Naive B cell (primary cell): ENCODE results near the gene CLEC16A. TPM values are rescaled to one million over a fixed set of nuclear protein-coding genes. Genes with fewer than 3 reads are reported as not detected.

ENCODE experiments used
- ATAC-seq, 2 donors: fragments of 150-1000 bp; cut with Tn5 transposase; 2 replicates each; pipeline ENCODE4 v1.10.0; 2021; ENCODE audit warnings: low read depth in 2 of 2, mild to moderate bottlenecking in 2 of 2, moderate library complexity in 2 of 2
- DNase-seq: peaks from one replicate; pipeline ENCODE4 v3.0.0; 2022
- H3K27ac Mint-ChIP-seq, 6 donors: one replicate each; pipeline ENCODE4 v1.8.0; 2020 to 2022; ENCODE audit warnings: mild to moderate bottlenecking in 6 of 6, mixed read lengths in 6 of 6, moderate library complexity in 5 of 6, inconsistent platforms in 2 of 6
- H3K27me3 Mint-ChIP-seq, 3 donors: one replicate each; pipeline ENCODE4 v1.8.0; 2021 to 2022; ENCODE audit warnings: mixed read lengths in 3 of 3, mild to moderate bottlenecking in 1 of 3
- H3K36me3 Mint-ChIP-seq, 2 donors: one replicate each; pipeline ENCODE4 v1.8.0; 2020 to 2022; ENCODE audit warnings: mixed read lengths in 2 of 2, inconsistent platforms in 1 of 2, mild to moderate bottlenecking in 1 of 2
- H3K4me1 Mint-ChIP-seq, 3 donors: one replicate each; pipeline ENCODE4 v1.8.0; 2020 to 2022; ENCODE audit warnings: mixed read lengths in 3 of 3, inconsistent platforms in 1 of 3, mild to moderate bottlenecking in 1 of 3, moderate library complexity in 1 of 3
- H3K4me3 Mint-ChIP-seq, 8 donors: one replicate each; pipeline ENCODE4 v1.8.0; 2020 to 2022; ENCODE audit warnings: mild to moderate bottlenecking in 8 of 8, mixed read lengths in 8 of 8, moderate library complexity in 8 of 8, inconsistent platforms in 2 of 8
- H3K9me3 Mint-ChIP-seq, 7 donors: one replicate each; pipeline ENCODE4 v1.8.0; 2020 to 2022; ENCODE audit warnings: mixed read lengths in 7 of 7, mild to moderate bottlenecking in 5 of 7, inconsistent platforms in 2 of 7, moderate library complexity in 1 of 7
- polyA plus RNA-seq, 6 donors: library from polyadenylated mRNA; unstranded; fragments of 300-500 nt; fragmentation: Illumina TruSeq; gene quantifications; one replicate each; pipeline ENCODE4 v1.2.3, GENCODE V29; 2021; ENCODE audit warnings: low read depth in 6 of 6

Gene CLEC16A
- polyA plus RNA-seq, 6 donors from 2014 or later, result 11.8 to 34.9 (median 18.7) TPM

DNA sequence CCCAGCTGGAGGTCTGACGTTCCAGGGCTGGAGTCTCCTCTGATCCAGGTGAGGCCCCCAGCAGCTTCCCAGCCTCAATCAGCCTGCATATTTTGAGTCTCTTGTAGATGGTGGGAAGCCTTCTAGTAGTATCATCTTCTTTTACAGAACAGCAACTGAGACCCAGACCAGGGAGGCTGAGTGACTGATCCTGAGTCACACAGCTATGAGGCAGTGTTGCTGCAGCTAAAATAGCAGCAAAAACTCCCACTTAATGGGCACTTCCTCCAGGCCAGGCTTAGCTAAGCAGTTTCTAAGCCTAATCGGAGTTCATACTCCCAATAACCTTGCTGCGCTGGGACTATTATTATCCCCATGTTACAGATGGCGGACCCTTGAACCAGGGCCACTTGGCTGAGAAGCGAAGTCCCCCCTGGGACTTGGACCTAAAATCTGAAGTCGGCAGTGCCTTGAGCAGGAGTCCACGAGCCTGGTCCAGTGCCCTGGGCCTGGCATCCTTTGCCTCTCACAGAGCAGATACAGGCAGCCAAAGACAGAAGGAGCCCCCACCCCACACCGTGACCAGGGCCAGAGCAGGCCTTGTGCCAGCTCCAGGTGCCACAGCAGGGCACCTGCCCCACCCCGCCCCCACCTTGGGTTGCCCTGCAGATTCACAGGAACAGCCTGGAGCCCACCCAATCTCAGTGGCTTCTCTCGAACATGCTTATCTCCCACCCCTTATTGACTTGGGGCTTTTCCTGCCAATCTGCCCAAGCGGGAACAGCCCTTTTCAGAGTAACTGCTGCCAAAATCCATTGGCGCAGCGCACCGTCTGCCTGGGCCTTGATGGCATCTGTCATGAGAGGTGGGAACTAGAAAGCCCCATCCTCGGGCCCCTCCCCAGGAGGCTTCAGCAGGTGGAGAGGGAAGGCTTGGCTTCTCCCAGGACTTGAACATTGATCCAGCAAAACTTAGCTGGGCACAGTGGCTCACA lies 246.5 kb downstream of the CLEC16A start:
- peak overlapping the region in 3 of 6 donors; percentile 2 to 82 (median 27) for H3K27ac Mint-ChIP-seq
- no peak for ATAC-seq

DNA sequence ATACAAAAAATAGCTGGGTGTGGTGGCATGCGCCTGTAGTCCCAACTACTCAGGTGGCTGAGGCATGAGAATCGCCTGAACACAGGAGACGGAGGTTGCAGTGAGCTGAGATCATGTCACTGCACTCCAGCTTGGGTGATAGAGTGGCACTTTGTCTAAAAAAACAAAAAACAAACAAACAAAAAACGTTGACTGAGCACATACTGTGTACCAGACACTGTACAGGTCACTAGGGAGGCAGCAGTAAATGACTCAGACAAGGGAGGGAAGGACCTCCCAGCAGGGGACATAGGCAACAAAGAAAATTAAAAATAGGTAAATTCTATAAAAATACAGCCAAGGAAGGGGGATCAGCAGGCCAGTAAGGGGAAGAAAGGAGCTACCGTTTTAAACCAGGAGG lies 247.3 kb downstream of the CLEC16A start:
- DNase-seq (no peak), ATAC-seq (no peak)
- H3K36me3 Mint-ChIP-seq, result peaks cover 0 to 5% of the 10 kb centered on the region in 2 donors
- peaks cover 0 to 4% (median 0%) of the 10 kb centered on the region in 3 donors for H3K27me3 Mint-ChIP-seq
- no peak overlapping the region for H3K4me3 Mint-ChIP-seq
- H3K4me1 Mint-ChIP-seq, result peaks cover 0 to 8% (median 7%) of the 10 kb centered on the region in 3 donors
- H3K27ac Mint-ChIP-seq, result no peak overlapping the region
- no peaks in the 10 kb centered on the region for H3K9me3 Mint-ChIP-seq

More for the DNA sequence above, 246.5 kb downstream of the CLEC16A start:
- no peaks in the 10 kb centered on the region for H3K9me3 Mint-ChIP-seq
- no peak overlapping the region for H3K4me3 Mint-ChIP-seq
- peaks cover 0 to 4% (median 0%) of the 10 kb centered on the region in 3 donors for H3K27me3 Mint-ChIP-seq
- peaks cover 0 to 5% of the 10 kb centered on the region in 2 donors for H3K36me3 Mint-ChIP-seq
- no peak for DNase-seq
- peaks cover 0 to 8% (median 7%) of the 10 kb centered on the region in 3 donors for H3K4me1 Mint-ChIP-seq

DNA sequence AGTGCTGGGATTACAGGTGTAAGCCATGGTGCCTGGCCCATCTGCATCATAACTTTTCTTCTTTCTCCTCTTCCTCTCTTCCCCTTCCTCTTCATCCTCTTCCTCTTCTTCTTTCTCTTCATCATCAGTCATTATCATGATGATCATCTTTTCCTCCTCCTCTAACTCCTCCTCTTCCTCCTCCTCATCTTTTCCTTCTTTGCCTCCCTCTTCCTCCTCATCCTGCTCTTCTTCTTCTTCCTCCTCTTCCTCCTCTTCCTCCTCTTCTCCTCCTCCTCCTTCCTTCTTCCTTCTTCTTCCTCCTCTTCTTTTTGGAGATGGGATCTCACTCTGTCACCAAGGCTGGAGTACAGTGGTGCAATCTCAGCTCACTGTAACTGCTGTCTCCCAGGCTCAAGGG lies 249.1 kb downstream of the CLEC16A start:
- DNase-seq (no peak), ATAC-seq (no peak)
- H3K4me1 Mint-ChIP-seq, result peaks cover 0 to 8% (median 8%) of the 10 kb centered on the region in 3 donors
- H3K27ac Mint-ChIP-seq, result peak overlapping the region in 3 of 6 donors; percentile 60 to 88 (median 80)
- no peak overlapping the region for H3K4me3 Mint-ChIP-seq
- no peaks in the 10 kb centered on the region for H3K9me3 Mint-ChIP-seq
- peaks cover 0 to 5% of the 10 kb centered on the region in 2 donors for H3K36me3 Mint-ChIP-seq
- H3K27me3 Mint-ChIP-seq, result peaks cover 0 to 4% (median 0%) of the 10 kb centered on the region in 3 donors

- H3K9me3 Mint-ChIP-seq, result no peaks in the 10 kb centered on the region
- ATAC-seq (no peak), DNase-seq (no peak)
- H3K27me3 Mint-ChIP-seq, result peaks cover 0 to 4% (median 0%) of the 10 kb centered on the region in 3 donors
- H3K4me1 Mint-ChIP-seq, result peaks cover 0 to 13% (median 8%) of the 10 kb centered on the region in 3 donors
- peaks cover 0 to 5% of the 10 kb centered on the region in 2 donors for H3K36me3 Mint-ChIP-seq
- H3K4me3 Mint-ChIP-seq, result no peak overlapping the region
- H3K27ac Mint-ChIP-seq, result peak overlapping the region in 1 of 6 donors; percentile 10
Observed at GRCh38 chr16:11194913-11195312, 250.5 kb downstream of the CLEC16A start.

DNA sequence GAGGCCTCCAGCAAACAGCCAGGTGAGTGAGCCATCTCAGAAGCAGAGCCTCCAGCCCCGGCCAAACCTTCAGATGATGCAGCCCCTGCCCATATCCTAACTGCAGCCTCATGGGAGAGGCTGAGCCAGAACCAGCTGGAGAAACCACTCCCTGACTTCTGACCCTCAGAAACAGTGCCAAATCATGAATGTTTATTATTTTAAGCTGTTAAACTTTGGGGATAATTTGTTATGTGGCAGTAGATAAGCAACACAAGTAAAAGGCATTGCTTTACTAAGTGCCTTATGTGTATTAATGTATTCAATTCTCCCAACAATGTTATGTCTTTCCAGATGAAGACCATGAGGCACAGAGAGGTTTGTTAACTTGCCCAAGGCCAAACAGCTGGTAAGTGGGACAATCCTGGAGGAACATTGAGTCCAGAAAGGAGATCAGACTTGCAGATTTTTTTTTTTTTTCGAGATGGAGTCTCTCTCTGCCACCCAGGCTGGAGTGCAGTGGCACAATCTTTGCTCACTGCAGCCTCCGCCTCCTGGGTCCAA lies 252.0 kb downstream of the CLEC16A start:
- Mint-ChIP-seq H3K27me3 (peaks cover 0 to 12% (median 4%) of the 10 kb centered on the region in 3 donors), H3K27ac (peak overlapping the region in 1 of 6 donors; percentile 49)

GRCh38 chr16:11198375-11198774 lies 254.0 kb downstream of the CLEC16A start:
- no peak overlapping the region for H3K4me3 Mint-ChIP-seq
- peaks cover 10 to 22% (median 10%) of the 10 kb centered on the region in 3 donors for H3K4me1 Mint-ChIP-seq
- ATAC-seq (no peak), DNase-seq (no peak)
- H3K27ac Mint-ChIP-seq, result no peak overlapping the region
- peaks cover 0 to 5% of the 10 kb centered on the region in 2 donors for H3K36me3 Mint-ChIP-seq
- no peaks in the 10 kb centered on the region for H3K9me3 Mint-ChIP-seq
- peaks cover 0 to 33% (median 3%) of the 10 kb centered on the region in 3 donors for H3K27me3 Mint-ChIP-seq

More for the DNA sequence above, 252.0 kb downstream of the CLEC16A start:
- no peak for ATAC-seq
- no peak overlapping the region for H3K4me3 Mint-ChIP-seq
- H3K36me3 Mint-ChIP-seq, result peaks cover 0 to 5% of the 10 kb centered on the region in 2 donors
- no peak for DNase-seq
- no peaks in the 10 kb centered on the region for H3K9me3 Mint-ChIP-seq
- peaks cover 0 to 13% (median 8%) of the 10 kb centered on the region in 3 donors for H3K4me1 Mint-ChIP-seq

GRCh38 chr16:11198828-11199227 lies 254.5 kb downstream of the CLEC16A start:
- DNase-seq, result no peak
- Mint-ChIP-seq H3K4me3 (no peak overlapping the region), H3K27ac (no peak overlapping the region)

DNA sequence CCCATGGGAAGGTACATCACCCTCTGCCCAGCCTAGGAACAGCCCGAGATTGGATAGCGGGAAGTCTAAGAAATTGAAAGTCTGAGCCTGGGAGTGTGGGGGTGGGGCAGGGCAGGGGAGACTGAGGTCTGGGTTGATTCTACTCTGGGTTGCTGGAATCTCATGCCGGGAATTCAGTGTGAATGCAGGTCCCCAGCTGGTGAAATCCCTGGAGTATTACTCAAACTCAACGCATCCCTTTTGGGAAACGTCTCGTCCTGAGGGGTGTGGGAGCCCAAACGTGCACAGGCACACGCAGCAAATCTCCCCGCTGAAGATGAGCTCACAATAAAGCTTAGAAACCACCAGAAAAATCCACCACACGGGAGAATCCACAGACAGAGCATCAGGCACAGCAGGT lies 256.2 kb downstream of the CLEC16A start:
- peaks cover 0 to 45% (median 9%) of the 10 kb centered on the region in 3 donors for H3K27me3 Mint-ChIP-seq
- H3K4me1 Mint-ChIP-seq, result peaks cover 4 to 17% (median 10%) of the 10 kb centered on the region in 3 donors
- no peaks in the 10 kb centered on the region for H3K9me3 Mint-ChIP-seq
- no peak overlapping the region for H3K4me3 Mint-ChIP-seq
- no peak for ATAC-seq
- DNase-seq, result no peak
- no peak overlapping the region for H3K27ac Mint-ChIP-seq
- H3K36me3 Mint-ChIP-seq, result no peaks in the 10 kb centered on the region

More at GRCh38 chr16:11198828-11199227, 254.5 kb downstream of the CLEC16A start:
- ATAC-seq, result no peak
- peaks cover 7 to 18% (median 10%) of the 10 kb centered on the region in 3 donors for H3K4me1 Mint-ChIP-seq
- no peaks in the 10 kb centered on the region for H3K9me3 Mint-ChIP-seq
- H3K27me3 Mint-ChIP-seq, result peaks cover 0 to 33% (median 0%) of the 10 kb centered on the region in 3 donors
- H3K36me3 Mint-ChIP-seq, result peaks cover 0 to 5% of the 10 kb centered on the region in 2 donors

GRCh38 chr16:11201498-11202259 lies 257.3 kb downstream of the CLEC16A start:
- Mint-ChIP-seq H3K36me3 (no peaks in the 10 kb centered on the region), H3K27ac (peak overlapping the region in 3 of 6 donors; percentile 10 to 81 (median 44)), H3K27me3 (peaks cover 0 to 49% (median 13%) of the 10 kb centered on the region in 3 donors), H3K4me1 (peaks cover 10 to 21% (median 14%) of the 10 kb centered on the region in 3 donors), H3K4me3 (peak overlapping the region in 1 of 8 donors; percentile 69), H3K9me3 (no peaks in the 10 kb centered on the region)
- DNase-seq, result no peak
- ATAC-seq, result no peak

DNA sequence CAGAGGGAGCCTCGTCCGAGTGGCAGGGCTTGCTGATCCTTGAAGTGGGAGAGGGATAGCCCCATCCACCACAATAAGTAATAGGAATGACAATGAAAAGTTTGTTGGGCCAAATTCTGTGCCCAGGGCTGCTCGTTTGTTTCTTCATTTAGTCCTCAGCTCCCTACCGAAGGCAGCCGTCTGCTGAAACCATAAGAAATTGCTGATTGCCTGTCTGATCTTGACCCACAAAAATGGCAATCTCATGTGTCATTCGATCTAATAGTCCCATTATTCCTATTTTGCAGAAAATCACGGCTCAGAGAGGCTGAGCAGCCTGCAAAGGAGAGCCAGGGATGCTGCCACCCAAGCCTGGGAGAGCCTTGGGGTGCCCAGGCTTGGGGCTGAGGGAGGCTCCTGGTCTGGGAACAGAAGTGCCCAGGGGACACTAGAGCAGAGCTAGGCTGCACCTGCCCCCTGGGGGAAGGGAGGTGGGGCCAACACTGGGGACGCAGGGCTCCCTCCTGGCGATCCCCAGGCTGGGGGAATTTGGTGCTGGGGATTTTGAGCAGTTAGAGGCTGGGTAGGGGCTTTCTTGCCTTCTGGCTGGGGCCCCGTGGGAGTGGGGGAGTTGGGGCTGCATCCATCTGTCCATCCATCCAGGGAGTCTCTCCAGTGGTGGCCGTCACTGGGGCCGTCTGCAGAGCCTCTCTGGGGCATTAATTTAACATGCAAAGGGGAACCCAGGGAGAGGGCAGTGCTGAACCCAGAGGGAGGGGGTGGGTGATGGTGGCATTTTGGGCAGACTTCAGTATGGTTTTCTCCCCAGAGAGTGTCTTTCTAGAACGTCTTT lies 258.1 kb downstream of the CLEC16A start:
- ATAC-seq (peak; percentile 53 to 68), DNase-seq (no peak)
- peak overlapping the region in 1 of 6 donors; percentile 39 for H3K27ac Mint-ChIP-seq
- no peaks in the 10 kb centered on the region for H3K36me3 Mint-ChIP-seq
- H3K27me3 Mint-ChIP-seq, result peaks cover 0 to 57% (median 21%) of the 10 kb centered on the region in 3 donors
- peak overlapping the region in 1 of 8 donors; percentile 10 for H3K4me3 Mint-ChIP-seq
- peaks cover 12 to 24% (median 17%) of the 10 kb centered on the region in 3 donors for H3K4me1 Mint-ChIP-seq
- H3K9me3 Mint-ChIP-seq, result peaks cover 0 to 3% (median 2%) of the 10 kb centered on the region in 7 donors

DNA sequence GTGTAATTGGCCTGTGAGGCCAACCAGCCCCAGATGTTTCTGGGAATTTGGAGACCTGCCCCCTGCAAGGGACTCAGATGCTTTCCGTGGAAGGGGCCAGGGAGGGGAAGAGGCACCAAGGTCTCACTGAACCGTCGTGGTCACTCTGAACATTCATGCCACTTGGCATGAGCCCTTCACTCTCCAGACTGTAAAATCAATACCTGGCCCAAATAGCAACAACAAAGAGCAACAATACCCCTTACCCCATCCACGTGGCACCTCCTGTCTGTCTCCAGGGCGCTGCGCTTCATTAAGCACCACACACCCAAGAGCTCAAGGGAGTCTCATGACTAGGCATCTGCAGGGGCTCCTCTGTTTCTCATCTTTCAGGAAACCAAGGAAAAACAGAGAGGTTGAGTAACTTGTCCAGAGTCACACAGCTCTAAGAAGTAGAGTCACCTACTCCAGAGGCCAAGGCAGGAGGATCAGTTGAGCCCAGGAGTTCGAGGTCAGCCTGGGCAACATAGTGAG lies 258.8 kb downstream of the CLEC16A start:
- DNase-seq (no peak), ATAC-seq (peak in 1 of 2 donors; percentile 34)
- peaks cover 11 to 26% (median 17%) of the 10 kb centered on the region in 3 donors for H3K4me1 Mint-ChIP-seq
- peak overlapping the region in 1 of 6 donors; percentile 39 for H3K27ac Mint-ChIP-seq
- H3K36me3 Mint-ChIP-seq, result no peaks in the 10 kb centered on the region
- peak overlapping the region in 1 of 8 donors; percentile 29 for H3K4me3 Mint-ChIP-seq
- H3K27me3 Mint-ChIP-seq, result peaks cover 0 to 64% (median 23%) of the 10 kb centered on the region in 3 donors
- peaks cover 0 to 4% (median 2%) of the 10 kb centered on the region in 7 donors for H3K9me3 Mint-ChIP-seq
